GM19328 (cell line): ENCODE measurements around the gene HID1.
"Not testable (repeated sequence)": the region's sequence is repeated elsewhere in the genome, so short reads cannot be mapped to it uniquely, and the experiment has no call there.

Source experiments
- ATAC-seq: cut with Tn5 transposase; IDR thresholded peaks from one replicate; pipeline ENCODE4 v1.9.1; 2021; ENCODE audit warnings: mild to moderate bottlenecking, moderate library complexity; ENCODE audit not compliant: unreplicated experiment

Gene HID1

DNA sequence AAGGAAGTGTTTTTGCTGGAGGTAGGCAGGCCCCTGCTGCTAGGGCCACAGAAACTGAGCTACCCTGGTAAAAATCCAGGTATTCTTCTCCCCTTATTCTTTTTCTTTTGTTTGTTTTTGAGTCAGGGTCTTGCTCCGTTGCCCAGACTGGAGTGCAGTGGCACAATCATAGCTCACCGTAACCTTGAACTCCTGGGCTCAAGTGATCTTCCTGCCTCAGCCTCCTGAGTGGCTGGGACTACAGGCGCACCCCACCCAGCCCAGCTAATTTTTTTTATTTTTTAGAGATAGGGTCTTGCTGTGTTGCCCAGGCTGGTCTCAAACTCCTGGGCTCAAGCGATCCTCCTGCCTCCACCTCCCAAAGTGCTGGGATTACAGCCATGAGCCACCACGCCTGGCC lies 3.1 kb downstream of the HID1 start:
- ATAC-seq: not testable (repeated sequence)

DNA sequence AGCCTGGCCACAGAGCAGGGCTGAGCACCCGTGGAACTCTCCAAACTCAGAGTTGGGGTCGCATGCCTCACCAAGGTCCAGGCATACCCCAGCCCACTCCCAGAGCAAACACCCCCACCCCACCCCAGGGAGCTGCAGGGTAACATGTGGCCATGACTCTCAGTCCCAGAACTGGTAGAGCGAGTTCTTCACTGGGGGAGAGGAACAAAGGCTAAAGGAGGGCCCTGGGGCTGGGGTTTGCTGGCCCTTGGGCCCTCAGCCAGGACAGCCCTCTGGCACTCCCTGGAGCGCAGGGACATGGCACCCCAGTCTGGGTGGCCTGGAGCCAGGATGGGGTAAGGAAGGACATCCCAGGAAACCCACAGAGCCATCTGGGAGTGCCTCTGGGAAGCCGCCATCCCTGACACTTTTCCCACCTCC lies 4.2 kb downstream of the HID1 start:
- ATAC-seq: no peak

DNA sequence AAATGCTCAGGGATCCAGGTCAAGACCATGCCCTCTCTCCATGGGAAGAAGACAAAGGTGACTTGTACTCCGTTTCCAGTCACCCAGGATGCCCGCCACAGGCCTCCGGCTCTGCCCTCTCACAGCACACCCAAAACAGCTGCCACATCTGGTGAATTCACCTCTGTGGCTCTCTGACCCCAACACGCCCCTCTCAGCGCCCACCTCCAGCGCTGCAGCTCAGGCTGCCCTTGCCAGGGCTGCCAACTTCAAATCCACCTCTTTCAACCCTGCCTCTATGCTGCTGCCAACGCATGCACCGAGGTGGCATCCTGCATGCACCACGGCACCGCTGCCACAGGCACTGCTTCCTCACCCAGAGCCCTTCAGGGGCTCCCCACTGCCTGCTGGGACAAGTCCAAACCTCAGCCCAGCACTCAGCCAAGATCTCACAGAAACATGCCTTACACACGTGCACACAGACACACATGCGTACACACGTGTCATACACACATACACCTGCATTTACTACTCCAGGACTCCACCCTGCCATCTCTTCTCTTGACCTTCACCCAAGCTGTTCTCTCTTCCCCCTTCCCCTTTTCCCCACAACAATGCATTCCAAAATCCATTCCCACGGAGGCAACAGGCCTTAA lies 7.5 kb downstream of the HID1 start:
- no peak for ATAC-seq

DNA sequence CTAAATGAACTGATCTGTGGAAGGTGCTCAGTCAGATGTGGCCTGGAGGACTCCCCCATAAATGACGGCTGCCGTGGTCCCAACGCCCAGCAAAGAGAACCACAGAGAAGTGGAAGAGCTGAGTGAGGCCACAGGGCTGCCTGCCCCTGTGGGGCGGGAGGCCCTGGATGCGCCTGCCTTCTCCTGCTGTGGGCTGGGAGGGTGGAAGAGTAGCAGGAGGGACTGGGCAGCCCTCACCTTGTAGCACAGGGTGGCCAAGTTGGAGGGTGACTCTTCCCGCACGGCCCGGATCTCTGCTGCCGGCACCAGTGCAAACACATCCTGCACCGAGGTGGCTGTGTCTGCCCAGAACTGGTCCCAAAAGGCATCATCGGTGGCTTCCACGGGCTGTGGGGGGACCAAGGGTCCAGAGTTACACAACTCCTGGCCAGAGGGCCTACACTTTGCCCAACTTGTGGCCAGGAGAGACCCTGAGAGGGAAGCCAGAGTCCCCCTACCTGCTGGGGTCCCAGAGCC lies 8.3 kb downstream of the HID1 start:
- no peak for ATAC-seq

DNA sequence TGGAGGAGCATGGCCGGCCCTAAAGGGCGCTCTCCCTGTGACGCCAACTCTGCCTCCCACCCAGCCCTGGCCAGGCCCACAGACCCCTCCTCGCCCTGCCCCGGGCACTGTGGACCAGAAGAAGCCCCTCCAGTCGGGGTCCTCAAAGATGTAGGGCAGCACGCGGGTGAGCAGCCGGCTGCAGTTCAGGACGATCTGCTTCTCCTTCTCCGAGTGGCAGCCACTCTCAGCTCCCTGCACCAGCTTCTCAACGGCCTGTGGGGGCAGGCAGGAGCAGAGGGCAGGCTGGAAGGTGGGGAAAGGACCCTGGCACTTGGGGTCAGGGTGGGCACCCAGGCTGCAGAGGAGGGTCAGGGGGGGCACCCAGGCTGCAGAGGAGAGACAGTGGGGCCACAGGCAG lies 8.9 kb downstream of the HID1 start:
- ATAC-seq: no peak

DNA sequence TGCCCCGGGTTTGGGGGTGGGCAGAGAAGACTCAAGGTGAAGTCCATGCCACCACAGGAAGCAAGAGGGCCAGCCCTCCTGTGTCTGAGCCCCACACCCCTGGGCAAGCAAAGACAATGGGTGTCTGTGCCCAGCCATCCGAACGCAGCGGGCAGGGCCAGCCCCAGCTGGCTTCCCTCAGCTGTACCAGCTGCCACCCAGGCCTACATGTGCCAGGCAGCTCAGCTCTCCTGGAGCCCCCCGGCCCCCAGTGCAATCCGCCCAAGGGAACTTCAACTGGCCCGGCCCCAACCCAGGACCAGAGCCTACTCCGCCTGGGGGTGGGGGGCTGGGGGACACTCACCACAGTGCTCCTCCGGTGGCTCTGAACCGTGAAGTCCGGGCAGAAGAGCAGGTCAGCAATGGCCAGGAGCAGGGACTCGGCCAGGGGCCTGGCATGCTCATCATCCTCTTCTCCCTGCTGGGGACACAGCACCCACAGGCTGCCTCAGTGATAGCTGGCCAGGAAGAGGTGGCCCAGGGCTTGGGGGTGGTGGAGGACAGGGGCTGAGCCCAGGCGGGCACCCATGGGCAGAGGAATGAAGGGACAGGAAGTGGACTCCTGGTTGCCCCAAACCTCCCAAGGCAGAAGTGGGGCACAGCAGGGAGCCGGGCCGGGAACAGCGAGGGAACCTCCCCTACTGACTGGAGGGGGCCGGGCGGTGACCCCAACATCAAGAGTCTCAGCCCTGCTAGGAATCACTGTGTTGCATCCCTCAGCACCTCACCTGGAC lies 9.8 kb downstream of the HID1 start:
- ATAC-seq: no peak

DNA sequence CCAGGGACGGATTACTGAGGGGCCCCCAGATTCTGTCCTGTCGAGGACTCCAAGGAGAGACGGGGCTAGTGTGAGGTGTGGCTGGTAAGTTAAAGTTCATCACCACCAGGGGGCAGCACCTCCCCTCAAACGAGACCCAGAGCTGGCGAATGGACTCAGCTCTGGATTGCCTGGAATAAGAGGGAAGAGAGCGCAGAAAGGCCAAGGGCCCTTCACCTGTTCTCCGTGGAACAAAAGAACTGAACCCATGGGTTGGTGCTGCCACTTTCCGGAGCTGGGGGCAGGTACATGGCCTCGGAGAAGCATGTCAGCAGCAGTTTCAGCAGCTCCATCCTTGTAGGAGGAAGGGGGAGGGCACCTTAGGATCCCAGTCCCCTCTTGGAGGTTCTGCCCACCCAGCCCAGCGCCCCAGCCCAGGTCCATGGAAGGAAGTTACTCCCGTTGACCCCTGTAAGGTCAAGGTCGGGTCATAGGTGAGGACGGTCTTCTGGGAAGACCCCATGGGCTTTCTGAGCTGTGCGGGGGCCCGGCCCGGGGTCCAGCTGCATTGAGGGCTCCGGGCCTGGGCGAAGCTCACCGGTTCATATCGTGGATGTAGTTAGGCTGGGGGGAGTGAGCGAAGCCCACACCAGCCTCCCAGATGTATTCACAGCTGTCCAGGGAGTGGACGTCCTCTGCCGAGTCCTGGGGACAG lies 10.8 kb downstream of the HID1 start:
- ATAC-seq: no peak

DNA sequence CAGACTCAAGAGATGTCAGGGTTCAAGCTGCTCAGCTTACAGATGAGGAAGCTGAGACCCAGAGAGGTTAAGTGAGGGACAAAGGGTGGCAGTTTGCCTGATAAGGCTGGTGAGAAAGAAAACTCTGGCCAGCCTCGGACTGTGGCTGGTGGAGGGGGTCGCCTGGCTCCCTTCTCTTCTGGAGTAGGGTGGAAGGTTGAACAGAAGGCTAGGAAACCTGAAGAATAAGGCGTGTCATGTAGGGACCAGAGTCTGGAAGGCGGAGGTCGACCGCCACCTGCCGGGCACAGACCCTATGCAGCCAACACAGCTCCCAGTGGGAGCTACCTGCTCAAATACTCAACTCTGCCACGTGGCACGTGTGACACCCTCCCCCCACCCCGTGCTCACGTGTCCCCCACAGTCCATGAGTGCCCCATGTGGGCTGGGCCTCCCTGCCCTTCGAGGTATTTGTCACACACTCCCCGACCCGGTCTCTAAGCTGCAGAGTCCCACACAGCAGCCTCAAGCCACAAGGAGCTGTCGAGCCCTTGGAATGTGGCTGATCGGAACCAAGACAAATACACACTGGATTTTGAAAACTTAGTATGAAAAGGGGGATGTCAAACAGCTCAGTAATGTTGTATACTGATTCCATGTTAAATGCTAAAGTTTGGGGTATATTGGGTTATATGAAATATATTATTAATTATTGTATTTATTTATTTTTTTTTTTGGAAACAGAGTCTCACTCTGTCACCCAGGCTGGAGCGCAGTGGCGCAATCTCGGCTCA lies 11.8 kb downstream of the HID1 start:
- no peak for ATAC-seq

DNA sequence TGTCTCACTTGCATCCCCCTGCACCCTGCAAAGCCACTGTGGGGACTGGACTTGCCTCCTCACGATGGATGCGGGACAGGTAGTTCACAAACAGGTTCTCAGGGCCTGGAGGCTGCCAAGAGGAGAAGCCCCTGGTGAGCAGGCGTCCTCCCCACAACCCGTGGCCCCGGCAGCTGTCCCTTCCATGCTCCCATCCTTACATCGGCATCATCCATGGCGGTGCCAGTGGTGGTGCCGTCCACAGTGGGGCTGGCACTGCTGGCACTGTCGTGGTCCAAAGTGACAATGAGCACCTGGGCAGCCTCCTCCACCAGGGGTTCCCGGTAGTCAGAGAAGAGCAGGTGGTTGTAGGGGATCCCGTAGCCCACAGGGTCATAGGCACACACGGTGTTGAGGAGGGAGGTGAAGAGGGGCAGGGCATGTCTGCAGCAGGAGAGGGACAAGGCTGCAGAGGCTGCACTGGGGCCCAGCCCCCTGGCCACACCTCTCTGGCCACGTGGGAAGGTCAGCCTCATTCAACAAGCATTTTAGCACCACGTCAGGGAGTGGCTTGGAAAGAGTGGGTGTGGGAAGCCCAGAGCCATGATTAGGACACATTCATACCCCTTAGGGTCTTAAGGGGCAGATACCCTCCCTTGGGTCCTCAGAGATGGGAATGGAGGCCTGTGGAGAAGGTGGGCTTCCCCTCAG lies 12.6 kb downstream of the HID1 start:
- no peak for ATAC-seq

DNA sequence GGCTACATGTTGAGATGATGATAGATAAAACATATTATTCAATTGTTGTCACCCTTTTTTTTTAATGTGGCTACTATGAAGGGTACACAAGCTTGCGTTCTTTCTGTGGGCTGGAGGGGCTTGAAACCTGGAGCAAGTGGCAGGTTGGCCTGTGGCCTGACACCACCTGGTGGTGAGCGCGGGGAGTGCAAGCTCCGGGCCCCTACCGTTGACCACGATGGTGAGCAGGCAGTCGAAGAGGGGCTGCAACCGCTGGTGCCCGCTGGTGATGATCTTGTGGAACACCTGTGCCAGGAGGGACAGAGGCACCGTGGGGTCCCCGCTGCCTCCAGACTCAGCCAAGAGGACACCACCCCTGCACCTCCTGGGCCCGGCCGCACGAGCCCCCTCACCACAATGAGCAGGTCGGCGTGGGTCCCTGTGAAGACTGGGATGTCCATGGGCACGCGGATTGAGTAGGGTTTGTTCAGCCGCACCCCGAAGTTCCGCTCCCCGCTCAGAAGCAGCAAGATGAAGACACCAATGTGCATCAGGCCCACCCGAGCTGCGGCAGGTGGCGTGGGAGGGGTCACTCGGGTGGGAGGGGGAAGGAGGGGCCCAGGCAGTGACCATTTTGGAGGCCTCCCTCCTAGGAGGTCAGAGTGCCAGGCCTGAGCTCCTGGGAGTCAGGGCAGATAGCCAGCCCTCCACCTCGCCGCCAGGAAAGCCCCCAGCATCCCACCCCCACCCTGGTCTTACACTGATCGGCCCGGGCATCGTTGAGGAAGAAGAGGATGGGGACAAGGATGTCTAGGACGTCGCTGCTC lies 14.4 kb downstream of the HID1 start:
- no peak for ATAC-seq

DNA sequence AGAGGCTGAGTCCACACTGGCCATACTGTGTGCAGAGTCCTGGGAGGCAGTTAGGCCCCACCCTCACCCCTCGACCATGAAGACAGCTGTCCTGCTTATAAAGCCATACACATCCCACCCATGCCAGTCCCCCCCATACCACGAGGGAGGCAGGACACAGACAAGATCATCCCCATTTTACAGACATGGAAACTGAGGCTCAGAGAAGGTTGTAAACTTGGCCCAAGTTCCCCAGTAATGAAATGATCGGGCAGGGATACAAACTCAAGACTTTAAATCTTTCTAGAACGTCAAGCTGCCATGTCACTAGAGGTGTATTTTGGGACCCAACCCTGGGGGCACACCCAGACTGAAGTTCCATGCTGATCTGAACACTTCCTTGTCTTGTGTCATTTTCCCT lies 16.5 kb downstream of the HID1 start:
- ATAC-seq: no peak

DNA sequence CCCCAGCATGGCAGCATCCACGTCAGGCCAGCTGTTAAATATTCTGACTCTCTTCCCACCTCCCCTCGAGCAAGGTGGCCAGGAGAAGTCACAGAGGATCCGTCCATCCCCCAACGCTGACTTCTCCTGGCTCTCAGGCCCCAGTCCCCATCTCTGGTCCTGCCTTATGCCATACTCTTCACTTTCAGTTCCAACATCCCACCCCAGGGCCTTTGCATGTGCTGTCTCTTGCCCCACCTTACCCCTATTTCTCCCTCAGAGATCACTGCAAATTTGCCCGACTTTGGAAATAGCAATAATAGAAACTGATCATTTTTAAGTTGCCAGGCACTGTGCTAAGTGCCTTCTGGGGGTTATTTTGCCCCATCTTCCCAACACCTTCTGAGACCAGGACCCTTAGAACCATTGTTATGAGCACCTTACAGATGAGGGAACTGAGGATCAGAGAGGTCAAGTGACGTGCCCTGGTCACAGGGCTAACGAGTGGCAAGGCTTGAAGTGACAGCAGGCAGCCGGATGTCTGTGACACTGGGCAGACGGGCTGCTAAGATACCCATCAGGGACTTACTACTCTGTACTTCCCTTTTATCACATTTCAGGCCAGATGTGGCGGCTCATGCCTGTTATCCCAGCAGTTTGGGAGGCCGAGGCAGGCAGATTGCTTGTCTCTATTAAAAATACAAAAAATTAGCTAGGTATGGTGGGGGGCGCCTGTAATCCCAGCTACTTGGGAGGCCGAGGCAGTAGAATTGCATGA lies 17.7 kb downstream of the HID1 start:
- no peak for ATAC-seq

DNA sequence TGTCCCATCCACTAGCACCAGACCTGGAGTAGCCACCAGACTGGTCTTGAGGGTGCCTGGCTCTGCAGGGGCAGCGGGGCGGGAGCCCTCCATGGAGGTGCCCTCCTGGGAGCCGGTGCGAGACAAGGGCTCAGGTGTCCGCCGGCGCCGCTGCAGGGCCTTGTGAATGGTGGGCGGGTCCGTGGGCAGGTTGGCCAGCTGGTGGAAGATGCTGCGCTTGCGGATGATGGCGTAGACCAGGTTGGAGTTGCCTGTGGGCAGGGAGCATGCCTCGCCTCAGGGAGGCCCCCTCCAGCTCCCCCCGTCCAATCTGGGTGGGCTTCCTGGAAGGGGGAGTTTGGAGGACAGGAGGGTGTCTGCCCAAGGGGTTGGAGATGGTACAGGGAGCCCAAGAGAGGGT lies 18.4 kb downstream of the HID1 start:
- ATAC-seq: no peak

DNA sequence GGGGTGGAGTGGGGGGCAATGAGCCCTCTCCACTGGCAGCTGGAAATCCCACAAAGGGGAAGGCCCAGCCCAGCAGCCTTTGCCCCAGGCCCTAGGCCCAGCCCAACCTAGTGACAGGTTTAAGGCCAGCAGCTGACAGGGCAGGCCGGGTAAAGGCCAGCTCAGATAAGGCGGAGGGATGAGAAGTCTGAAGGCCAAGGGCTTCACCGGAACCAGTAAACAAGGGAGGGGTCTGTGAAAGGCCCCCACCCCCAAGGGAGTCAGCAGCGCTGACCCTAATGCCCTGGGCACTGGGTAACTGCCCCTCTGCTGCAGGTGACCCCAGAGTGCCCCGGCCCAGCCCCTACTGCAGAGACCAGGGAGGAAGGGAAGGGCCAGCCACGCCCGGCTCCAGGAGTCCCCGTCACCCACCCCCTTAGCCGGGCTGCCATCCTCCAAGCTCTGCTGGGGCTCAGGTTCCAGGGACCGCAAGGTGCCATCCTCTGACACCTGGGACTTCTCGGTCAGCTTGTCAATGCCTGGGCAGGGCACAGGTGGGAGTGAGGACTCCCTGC lies 19.3 kb downstream of the HID1 start:
- no peak for ATAC-seq

DNA sequence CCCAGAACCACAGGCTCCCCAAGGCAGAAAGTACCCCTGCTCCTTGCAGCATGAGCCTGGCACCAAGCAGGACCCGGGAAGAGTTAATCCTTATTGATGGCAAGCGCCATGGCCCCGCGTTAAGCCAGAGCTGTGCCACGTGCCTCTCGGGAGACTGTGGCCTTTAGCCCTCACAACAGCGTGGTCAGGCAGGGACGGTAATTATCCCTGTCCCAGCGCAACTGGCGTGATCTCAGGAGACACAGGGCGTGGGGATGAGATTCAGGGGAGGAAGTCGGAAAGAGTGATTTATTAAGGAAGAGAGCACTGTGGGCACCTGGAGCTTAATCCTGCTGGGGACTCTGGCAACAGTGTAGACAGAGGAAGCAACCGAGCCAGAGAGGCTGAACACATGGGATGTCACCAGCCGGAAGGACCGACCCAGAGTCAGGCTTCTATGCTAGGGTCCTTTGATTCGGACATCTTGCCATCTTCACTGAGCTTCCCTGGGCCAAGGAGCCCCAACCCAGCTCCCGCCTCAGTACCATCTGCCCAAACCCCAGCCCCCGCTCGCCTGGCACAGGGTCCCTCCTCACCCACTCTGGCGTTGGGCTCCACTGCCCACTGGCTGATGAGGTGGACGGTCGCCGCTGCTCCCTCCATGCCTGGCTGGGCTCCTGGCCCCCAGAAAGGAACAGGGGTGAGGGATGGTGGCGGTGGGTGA lies 20.0 kb downstream of the HID1 start:
- ATAC-seq: no peak

DNA sequence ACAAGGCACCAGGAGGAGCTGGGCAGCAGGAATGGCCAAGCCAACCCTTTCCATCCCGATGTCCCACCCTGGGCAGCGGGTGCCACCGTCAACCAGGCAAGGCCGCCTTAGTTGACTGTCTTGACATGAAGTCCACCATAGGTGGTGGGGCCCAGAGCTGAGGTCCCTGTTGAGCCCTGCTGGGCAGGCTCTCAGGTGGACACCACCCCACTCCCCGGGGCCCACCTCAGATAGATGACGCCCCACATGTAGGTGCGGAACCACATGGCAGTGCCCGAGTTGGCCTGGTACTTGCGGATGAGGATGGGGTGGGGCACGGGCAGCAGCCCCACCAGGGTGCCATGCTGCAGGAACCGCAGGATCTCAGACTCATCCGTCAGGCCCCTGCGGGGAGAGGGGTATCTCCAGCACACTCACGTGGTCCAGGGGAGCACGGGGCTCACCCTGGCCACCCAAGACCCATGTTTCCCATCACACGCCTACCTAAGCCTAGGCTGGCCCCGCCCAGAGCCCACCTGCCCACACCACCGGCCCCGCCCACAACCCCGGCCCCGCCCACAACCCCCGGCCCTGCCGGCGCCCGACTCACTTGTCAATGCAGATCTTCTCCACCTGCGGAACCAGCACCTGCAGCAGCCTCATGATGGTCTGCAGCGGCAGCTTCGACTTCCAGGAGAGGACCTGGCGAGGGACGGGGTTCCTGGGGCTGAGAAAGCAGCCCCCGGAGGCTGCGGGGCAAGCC lies 20.7 kb downstream of the HID1 start:
- ATAC-seq: no peak

DNA sequence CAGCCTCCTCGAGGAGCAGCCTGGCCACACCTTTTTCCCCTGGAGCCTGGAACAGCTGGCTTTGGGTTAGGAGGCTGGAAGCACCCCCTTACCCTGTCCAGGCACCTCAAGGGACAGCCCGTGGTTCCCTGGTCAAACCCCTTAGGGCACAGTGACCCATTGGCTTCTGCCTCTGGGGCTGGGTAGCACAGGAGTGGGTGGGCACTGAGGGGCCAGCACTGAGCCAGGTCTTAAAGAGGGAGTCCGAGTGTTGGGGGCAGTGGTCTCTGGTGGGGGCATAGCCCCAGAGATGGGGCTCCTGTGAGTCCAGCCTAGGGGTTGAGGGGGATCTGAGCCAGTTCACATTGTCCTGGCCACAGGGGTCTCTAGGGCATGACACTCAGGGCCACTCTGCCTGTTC lies 21.5 kb downstream of the HID1 start:
- ATAC-seq: no peak
